Measurements from ENCODE around the gene ACAA1. TPM values are rescaled to one million over a fixed set of nuclear protein-coding genes. Genes with fewer than 3 reads are reported as not detected.
A peak's percentile ranks its signal among the peaks of the same experiment; 100 is the strongest.

Gene ACAA1
- total and polyA plus RNA-seq, 2 of the 13 experiments (the other 11 are each of a cell fraction or from before 2014, with no cell fraction given) = 60.8 to 188 TPM

- TF ChIP-seq KMT2A (CRISPR knock-in tag; IDR thresholded peaks at IDR 0.05) (no peak), ZEB1 (IDR thresholded peaks at IDR 0.05; ENCODE audit: insufficient replicate concordance, low read depth) (peak; percentile 41), ZNF570 (CRISPR knock-in tag; IDR thresholded peaks at IDR 0.05; ENCODE audit: borderline replicate concordance) (no peak), IRX3 (CRISPR knock-in tag; IDR thresholded peaks at IDR 0.05; ENCODE audit: borderline replicate concordance, low read depth) (no peak), NR3C1 (CRISPR knock-in tag; IDR thresholded peaks at IDR 0.05) (no peak), MLLT10 (CRISPR knock-in tag; IDR thresholded peaks at IDR 0.05) (no peak), TEAD2 (CRISPR knock-in tag; IDR thresholded peaks at IDR 0.05) (no peak), ATRX (CRISPR knock-in tag; IDR thresholded peaks at IDR 0.05; ENCODE audit: borderline replicate concordance) (no peak), ZNF468 (CRISPR knock-in tag; IDR thresholded peaks at IDR 0.05) (no peak), FOSL2 (CRISPR knock-in tag; IDR thresholded peaks at IDR 0.05) (no peak), NFATC3 (CRISPR knock-in tag; IDR thresholded peaks at IDR 0.05) (no peak), NFAT5 (CRISPR knock-in tag; IDR thresholded peaks at IDR 0.05) (no peak), NCOR1 (IDR thresholded peaks at IDR 0.05; ENCODE audit: borderline replicate concordance, low read length) (no peak)
- TF ChIP-seq, protein P1, sequence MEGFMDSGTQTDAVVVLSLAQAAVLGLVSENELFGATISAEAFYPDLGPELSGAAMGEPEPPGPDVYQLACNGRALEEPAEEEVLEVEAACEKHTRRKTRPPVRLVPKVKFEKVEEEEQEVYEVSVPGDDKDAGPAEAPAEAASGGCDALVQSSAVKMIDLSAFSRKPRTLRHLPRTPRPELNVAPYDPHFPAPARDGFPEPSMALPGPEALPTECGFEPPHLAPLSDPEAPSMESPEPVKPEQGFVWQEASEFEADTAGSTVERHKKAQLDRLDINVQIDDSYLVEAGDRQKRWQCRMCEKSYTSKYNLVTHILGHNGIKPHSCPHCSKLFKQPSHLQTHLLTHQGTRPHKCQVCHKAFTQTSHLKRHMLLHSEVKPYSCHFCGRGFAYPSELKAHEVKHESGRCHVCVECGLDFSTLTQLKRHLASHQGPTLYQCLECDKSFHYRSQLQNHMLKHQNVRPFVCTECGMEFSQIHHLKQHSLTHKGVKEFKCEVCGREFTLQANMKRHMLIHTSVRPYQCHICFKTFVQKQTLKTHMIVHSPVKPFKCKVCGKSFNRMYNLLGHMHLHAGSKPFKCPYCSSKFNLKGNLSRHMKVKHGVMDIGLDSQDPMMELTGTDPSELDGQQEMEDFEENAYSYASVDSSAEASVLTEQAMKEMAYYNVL (CRISPR knock-in tag; IDR thresholded peaks at IDR 0.05; ENCODE audit: borderline replicate concordance) = 0 out of 2 replicates have a peak, but pooled peaks have one; percentile 16
- TF ChIP-seq, protein P2, sequence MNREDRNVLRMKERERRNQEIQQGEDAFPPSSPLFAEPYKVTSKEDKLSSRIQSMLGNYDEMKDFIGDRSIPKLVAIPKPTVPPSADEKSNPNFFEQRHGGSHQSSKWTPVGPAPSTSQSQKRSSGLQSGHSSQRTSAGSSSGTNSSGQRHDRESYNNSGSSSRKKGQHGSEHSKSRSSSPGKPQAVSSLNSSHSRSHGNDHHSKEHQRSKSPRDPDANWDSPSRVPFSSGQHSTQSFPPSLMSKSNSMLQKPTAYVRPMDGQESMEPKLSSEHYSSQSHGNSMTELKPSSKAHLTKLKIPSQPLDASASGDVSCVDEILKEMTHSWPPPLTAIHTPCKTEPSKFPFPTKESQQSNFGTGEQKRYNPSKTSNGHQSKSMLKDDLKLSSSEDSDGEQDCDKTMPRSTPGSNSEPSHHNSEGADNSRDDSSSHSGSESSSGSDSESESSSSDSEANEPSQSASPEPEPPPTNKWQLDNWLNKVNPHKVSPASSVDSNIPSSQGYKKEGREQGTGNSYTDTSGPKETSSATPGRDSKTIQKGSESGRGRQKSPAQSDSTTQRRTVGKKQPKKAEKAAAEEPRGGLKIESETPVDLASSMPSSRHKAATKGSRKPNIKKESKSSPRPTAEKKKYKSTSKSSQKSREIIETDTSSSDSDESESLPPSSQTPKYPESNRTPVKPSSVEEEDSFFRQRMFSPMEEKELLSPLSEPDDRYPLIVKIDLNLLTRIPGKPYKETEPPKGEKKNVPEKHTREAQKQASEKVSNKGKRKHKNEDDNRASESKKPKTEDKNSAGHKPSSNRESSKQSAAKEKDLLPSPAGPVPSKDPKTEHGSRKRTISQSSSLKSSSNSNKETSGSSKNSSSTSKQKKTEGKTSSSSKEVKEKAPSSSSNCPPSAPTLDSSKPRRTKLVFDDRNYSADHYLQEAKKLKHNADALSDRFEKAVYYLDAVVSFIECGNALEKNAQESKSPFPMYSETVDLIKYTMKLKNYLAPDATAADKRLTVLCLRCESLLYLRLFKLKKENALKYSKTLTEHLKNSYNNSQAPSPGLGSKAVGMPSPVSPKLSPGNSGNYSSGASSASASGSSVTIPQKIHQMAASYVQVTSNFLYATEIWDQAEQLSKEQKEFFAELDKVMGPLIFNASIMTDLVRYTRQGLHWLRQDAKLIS (CRISPR knock-in tag; IDR thresholded peaks at IDR 0.05) = no peak
- TF ChIP-seq, protein P3, sequence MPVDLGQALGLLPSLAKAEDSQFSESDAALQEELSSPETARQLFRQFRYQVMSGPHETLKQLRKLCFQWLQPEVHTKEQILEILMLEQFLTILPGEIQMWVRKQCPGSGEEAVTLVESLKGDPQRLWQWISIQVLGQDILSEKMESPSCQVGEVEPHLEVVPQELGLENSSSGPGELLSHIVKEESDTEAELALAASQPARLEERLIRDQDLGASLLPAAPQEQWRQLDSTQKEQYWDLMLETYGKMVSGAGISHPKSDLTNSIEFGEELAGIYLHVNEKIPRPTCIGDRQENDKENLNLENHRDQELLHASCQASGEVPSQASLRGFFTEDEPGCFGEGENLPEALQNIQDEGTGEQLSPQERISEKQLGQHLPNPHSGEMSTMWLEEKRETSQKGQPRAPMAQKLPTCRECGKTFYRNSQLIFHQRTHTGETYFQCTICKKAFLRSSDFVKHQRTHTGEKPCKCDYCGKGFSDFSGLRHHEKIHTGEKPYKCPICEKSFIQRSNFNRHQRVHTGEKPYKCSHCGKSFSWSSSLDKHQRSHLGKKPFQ (CRISPR knock-in tag; IDR thresholded peaks at IDR 0.05; ENCODE audit: insufficient replicate concordance) = no peak
These were observed 11.4 kb downstream of the ACAA1 start (continued) for GRCh38 chr3:38125305-38126120.
